Measurements from ENCODE around the gene LRP1-AS.

Gene LRP1-AS

GRCh38 chr12:57119294-57120085 lies 27.9 kb downstream of the LRP1-AS start:
- DNase-seq (ENCODE audit: low read depth), result no peak

GRCh38 chr12:57118711-57119271 lies 28.6 kb downstream of the LRP1-AS start:
- DNase-seq (ENCODE audit: low read depth), result no peak

DNA sequence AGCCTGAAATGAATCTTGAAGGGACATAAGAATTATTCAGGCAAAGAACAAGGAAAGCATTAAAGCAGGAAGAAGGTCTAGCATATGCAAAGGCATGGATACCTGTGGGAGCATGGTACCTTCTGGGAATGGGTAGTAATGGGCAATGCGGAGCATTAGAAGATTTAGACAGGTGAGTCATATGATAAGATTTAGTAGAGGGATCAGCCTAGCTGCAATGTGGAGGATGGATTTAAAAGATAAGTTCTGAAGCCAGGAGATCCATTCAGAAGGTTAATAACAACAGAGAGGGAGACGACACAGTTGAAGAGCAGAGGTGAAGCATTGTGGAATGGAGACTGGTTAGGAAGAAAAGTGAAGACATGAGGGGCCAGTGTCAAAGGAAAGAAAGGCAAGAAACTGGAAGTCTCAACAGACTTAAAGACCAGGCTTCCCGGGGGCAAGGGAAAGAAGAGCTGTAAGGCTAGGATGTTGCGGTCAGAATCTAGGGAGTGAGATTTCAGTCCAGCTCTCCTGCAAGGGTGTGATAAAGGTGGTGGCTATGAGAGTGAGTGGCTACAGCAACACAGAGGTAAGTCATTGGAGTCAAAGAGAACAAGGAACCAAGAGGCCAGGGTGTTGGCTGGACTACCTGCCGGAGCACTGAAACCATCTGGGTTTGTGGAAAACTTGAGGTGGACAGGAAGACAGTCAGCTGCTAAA lies 30.7 kb downstream of the LRP1-AS start:
- DNase-seq (ENCODE audit: low read depth), result no peak

GRCh38 chr12:57112492-57113294 lies 34.7 kb downstream of the LRP1-AS start:
- DNase-seq (ENCODE audit: low read depth), result no peak

- DNase-seq (ENCODE audit: low read depth), result no peak
These were observed 36.2 kb downstream of the LRP1-AS start, which contains the start of gene STAT6 for GRCh38 chr12:57111031-57111734. Gene STAT6 (minus strand): TSS chr12:57111362. CDS start chr12:57108278, 3,084 bp downstream.

DNA sequence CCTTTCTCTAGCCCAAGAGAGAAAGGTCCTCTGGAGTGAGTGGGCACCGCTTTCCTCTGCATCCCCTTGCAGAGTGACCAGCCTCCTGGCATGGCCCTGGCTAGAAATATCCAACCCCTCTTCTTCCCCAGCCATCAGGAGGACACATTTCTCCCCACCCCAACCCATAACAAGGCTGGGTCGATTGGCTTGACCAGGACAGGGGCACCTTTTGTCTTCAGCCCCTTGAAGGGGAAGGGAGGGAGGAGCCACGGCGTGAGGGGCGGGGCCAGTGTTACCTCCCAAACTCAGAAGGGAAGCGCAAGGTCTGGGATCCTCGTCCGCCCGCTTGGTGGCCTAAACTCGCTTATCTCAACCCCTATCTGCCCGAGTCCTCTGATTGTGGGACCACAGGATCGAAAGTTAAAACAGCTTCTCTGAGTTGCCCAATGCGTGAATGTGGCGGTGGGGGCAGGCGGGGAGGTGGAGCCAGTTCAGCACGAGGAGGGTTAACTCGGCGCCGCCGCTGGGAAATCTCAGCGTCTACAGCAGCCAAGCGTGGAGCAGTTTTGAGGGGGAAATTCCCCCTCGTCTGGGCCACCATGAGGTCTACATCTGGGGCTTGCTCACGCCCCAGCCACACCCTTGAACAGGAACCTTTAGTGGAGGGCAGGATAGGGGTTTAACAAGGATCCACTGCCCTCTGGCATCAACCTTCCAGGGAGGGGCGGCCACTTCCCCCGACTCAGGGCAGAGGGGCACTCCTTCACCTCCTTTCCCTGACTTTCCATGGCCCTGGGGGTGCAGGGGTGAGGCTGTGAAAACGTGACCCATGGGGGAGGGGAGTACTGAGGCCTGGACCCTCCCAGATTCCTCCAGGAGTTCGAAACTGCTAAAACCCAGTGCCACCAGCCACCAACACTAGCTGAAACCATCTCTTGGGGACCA lies 37.1 kb downstream of the LRP1-AS start:
- DNase-seq (ENCODE audit: low read depth), result no peak

DNA sequence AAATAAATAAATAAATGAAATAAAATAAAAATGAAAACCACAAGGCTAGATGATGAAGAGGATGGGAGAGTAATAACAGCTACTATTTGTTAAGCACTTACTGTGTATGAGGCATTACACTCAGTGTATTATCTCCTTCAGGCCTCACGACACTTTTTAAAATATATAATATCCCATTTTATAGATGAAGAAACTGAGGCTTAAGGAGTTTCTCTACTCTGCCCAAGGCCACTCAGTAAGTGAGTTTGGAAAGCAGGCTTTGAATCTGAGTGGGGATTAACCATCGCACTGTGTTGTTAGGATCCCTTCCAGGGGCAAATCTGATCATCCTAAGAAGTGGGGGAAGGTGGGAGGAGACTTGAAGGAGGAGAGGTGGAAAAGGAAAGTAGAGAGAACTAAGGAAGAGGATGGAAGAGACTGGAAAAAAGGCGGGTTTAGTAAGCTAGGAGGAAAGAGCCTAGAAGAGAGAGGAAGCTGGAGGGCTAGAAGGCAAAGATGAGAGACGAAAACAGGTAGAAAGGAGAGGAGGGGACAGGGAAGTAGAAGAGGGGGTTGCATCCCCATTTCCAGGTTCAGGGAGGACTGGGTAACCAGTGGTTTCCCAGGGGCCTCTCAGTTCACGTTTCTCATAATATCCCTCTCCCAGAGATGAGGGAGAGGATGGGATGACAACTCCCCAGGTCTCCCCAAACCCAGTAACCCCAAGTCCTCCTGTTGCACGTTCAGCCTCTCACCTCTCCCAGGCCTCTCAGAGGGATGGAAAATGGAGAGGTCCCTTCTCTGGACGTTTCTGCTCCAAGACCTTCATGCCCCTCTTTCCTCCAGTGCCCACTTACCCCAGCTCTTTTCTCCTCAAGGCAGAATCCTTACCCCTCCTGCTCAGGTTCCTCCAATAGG lies 38.0 kb downstream of the LRP1-AS start:
- no peak for DNase-seq (ENCODE audit: low read depth)

GRCh38 chr12:57107456-57108155 lies 39.8 kb downstream of the LRP1-AS start:
- no peak for DNase-seq (ENCODE audit: low read depth)

GRCh38 chr12:57106021-57106708 lies 41.3 kb downstream of the LRP1-AS start:
- no peak for DNase-seq (ENCODE audit: low read depth)

DNA sequence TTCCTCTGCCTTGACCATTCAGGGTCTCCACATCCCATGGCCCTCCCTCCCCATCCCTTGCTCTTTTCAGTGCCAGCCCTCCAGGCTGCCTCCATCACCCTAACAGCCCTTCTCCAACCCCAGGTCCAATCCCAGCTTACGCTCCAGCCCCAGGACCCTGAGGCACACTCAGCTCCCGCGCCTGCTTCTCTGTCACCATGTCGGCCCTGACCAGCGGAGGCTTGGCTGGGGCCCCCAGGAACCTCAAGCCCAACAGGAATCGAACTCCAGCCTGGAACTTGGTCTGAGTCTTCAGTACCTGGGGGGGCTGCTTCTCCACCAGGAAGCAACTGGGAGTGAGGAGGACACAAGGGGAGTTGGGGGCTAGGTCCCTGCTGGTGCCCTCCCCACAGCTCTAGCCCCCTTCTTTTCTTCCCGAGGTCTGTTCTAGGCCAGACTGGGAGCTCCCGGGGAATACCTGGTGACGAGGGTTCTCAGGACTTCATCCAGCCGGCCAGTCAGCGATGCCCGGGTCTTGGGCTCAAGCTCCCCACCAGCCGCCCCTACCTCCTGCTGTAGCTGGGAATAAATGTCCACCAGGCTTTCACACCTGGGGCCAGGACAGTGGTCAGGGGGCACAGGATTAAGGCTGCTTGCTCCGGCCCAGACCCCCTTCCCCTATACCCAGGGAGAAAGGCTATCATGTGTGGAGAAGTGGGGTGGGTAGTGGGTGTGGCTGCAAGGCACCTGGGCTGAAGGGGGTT lies 42.2 kb downstream of the LRP1-AS start:
- DNase-seq (ENCODE audit: low read depth), result no peak

DNA sequence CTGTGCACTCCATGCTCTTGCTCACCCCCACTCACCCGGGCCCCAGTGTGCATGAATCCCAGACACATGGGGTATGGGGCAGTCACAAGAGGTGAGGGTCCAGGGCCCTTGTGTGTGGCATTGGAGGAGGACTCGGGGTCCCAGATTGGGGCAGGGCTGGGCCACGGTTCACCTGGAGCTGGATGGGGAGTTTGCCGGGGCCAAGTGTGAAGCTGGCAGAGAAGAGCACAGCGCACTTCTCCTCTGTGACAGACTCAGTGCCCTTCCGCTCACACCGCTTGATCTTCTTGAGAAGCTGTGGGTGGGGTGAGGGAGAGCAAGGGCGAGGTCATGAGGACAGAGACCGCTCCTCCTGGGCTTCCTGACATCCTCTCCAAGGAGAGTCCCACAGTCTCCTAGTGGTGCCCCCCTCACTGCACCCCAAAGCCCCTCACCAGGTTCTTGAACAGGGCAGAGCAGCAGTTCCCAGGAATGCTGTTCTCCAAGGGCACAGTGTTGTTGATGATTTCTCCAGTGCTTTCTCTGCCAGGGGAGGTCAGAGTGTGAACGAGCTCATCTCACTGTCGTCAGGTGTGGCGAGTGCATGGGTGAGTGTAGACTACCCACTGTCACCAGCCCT lies 43.0 kb downstream of the LRP1-AS start:
- DNase-seq (ENCODE audit: low read depth), result no peak

DNA sequence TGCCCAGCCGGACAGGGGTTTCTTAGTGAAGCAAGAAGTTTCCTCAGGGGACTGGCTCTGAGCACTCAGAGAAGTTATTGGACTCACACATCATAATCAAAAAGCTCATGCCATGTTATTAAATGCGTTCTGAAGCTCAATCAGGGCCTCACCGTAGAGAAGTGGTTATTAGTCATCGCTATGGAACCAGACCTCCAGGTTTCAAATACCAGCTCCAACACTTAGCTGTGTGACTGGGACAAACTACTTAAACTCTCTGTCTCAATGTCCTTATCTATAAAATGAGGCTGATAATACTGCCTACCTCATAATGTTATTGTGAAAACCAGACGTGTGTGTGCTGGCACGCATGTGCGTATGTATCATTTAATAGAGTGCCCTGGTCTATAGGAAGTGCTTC lies 43.6 kb downstream of the LRP1-AS start:
- no peak for DNase-seq (ENCODE audit: low read depth)

- DNase-seq (ENCODE audit: low read depth), result no peak
These were observed 45.3 kb downstream of the LRP1-AS start for GRCh38 chr12:57101892-57102695.

DNA sequence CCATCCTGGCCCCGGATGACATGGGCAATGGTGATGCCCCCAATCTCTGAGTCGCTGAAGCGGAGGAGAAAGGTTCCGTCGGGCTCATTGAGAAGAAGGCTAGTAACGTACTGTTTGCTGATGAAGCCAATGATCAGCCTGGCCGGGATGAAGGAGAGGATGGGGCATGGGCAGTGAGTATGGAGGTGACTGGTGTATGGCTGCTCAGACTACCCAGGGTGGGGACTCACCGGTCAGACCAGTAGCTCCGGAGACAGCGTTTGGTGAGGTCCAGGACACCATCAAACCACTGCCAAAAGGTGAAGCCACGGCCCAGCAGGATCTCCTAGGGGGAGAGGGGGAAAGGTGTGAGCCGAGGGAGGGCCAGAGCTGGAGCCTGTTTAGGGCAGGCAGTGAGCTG lies 47.7 kb downstream of the LRP1-AS start:
- no peak for DNase-seq (ENCODE audit: low read depth)

- no peak for DNase-seq (ENCODE audit: low read depth)
These were observed 48.2 kb downstream of the LRP1-AS start for GRCh38 chr12:57099047-57099714.

- no peak for DNase-seq (ENCODE audit: low read depth)
These were observed 48.9 kb downstream of the LRP1-AS start for GRCh38 chr12:57098546-57098945.
